ENCODE results near the gene PDS5B.

Gene PDS5B

GRCh38 chr13:32629313-32629712 lies 43.1 kb downstream of the PDS5B start:
- Histone ChIP-seq H3K27me3 (ENCODE audit: control insufficient read depth, insufficient read depth, low read length) (no peaks in the 10 kb centered on the region), H3K9ac (ENCODE audit: low read length) (no peak overlapping the region)

GRCh38 chr13:32629866-32630265 lies 43.6 kb downstream of the PDS5B start:
- no peaks in the 10 kb centered on the region for H3K36me3 ChIP-seq (ENCODE audit: control insufficient read depth, insufficient read depth, low read length)
- H3K4me1 ChIP-seq (ENCODE audit: control insufficient read depth, insufficient read depth, low read length) = no peaks in the 10 kb centered on the region
- H3K27me3 ChIP-seq (ENCODE audit: control insufficient read depth, insufficient read depth, low read length) = no peaks in the 10 kb centered on the region
- H3K27ac ChIP-seq (ENCODE audit: low read depth, low read length) = no peak overlapping the region
- H3K4me3 ChIP-seq (ENCODE audit: low read depth, low read length) = no peak overlapping the region
- H3K9ac ChIP-seq (ENCODE audit: low read length) = no peak overlapping the region
- H3K9me3 ChIP-seq (ENCODE audit: control insufficient read depth, insufficient read depth, low read depth, low read length) = no peaks in the 10 kb centered on the region

More at GRCh38 chr13:32629313-32629712, 43.1 kb downstream of the PDS5B start:
- H3K4me1 ChIP-seq (ENCODE audit: control insufficient read depth, insufficient read depth, low read length) = no peaks in the 10 kb centered on the region
- H3K27ac ChIP-seq (ENCODE audit: low read depth, low read length) = no peak overlapping the region
- H3K36me3 ChIP-seq (ENCODE audit: control insufficient read depth, insufficient read depth, low read length) = no peaks in the 10 kb centered on the region
- H3K4me3 ChIP-seq (ENCODE audit: low read depth, low read length) = no peak overlapping the region
- no peaks in the 10 kb centered on the region for H3K9me3 ChIP-seq (ENCODE audit: control insufficient read depth, insufficient read depth, low read depth, low read length)

GRCh38 chr13:32632343-32632909 lies 46.2 kb downstream of the PDS5B start:
- no peak overlapping the region for H3K4me3 ChIP-seq (ENCODE audit: low read depth, low read length)
- H3K27me3 ChIP-seq (ENCODE audit: control insufficient read depth, insufficient read depth, low read length) = no peaks in the 10 kb centered on the region
- H3K36me3 ChIP-seq (ENCODE audit: control insufficient read depth, insufficient read depth, low read length) = no peaks in the 10 kb centered on the region
- H3K9ac ChIP-seq (ENCODE audit: low read length) = no peak overlapping the region
- H3K4me1 ChIP-seq (ENCODE audit: control insufficient read depth, insufficient read depth, low read length) = no peaks in the 10 kb centered on the region
- H3K27ac ChIP-seq (ENCODE audit: low read depth, low read length) = no peak overlapping the region
- no peaks in the 10 kb centered on the region for H3K9me3 ChIP-seq (ENCODE audit: control insufficient read depth, insufficient read depth, low read depth, low read length)

GRCh38 chr13:32636711-32637110 lies 50.5 kb downstream of the PDS5B start:
- Histone ChIP-seq H3K4me1 (ENCODE audit: control insufficient read depth, insufficient read depth, low read length) (no peaks in the 10 kb centered on the region), H3K4me3 (ENCODE audit: low read depth, low read length) (no peak overlapping the region), H3K27ac (ENCODE audit: low read depth, low read length) (no peak overlapping the region), H3K9me3 (ENCODE audit: control insufficient read depth, insufficient read depth, low read depth, low read length) (no peaks in the 10 kb centered on the region), H3K9ac (ENCODE audit: low read length) (no peak overlapping the region), H3K36me3 (ENCODE audit: control insufficient read depth, insufficient read depth, low read length) (no peaks in the 10 kb centered on the region), H3K27me3 (ENCODE audit: control insufficient read depth, insufficient read depth, low read length) (no peaks in the 10 kb centered on the region)

GRCh38 chr13:32638739-32639138 lies 52.5 kb downstream of the PDS5B start:
- Histone ChIP-seq H3K9me3 (ENCODE audit: control insufficient read depth, insufficient read depth, low read depth, low read length) (no peaks in the 10 kb centered on the region), H3K27me3 (ENCODE audit: control insufficient read depth, insufficient read depth, low read length) (no peaks in the 10 kb centered on the region), H3K4me3 (ENCODE audit: low read depth, low read length) (no peak overlapping the region), H3K9ac (ENCODE audit: low read length) (no peak overlapping the region), H3K4me1 (ENCODE audit: control insufficient read depth, insufficient read depth, low read length) (peaks cover 7% of the 10 kb centered on the region), H3K36me3 (ENCODE audit: control insufficient read depth, insufficient read depth, low read length) (no peaks in the 10 kb centered on the region), H3K27ac (ENCODE audit: low read depth, low read length) (no peak overlapping the region)

- Histone ChIP-seq H3K9me3 (ENCODE audit: control insufficient read depth, insufficient read depth, low read depth, low read length) (no peaks in the 10 kb centered on the region), H3K4me3 (ENCODE audit: low read depth, low read length) (no peak overlapping the region), H3K27me3 (ENCODE audit: control insufficient read depth, insufficient read depth, low read length) (no peaks in the 10 kb centered on the region), H3K27ac (ENCODE audit: low read depth, low read length) (no peak overlapping the region), H3K9ac (ENCODE audit: low read length) (no peak overlapping the region), H3K4me1 (ENCODE audit: control insufficient read depth, insufficient read depth, low read length) (peaks cover 7% of the 10 kb centered on the region), H3K36me3 (ENCODE audit: control insufficient read depth, insufficient read depth, low read length) (no peaks in the 10 kb centered on the region)
These were observed 53.4 kb downstream of the PDS5B start for GRCh38 chr13:32639502-32640105.

GRCh38 chr13:32642316-32642715 lies 56.1 kb downstream of the PDS5B start:
- Histone ChIP-seq H3K4me3 (ENCODE audit: low read depth, low read length) (no peak overlapping the region), H3K4me1 (ENCODE audit: control insufficient read depth, insufficient read depth, low read length) (peaks cover 7% of the 10 kb centered on the region), H3K36me3 (ENCODE audit: control insufficient read depth, insufficient read depth, low read length) (no peaks in the 10 kb centered on the region), H3K27ac (ENCODE audit: low read depth, low read length) (no peak overlapping the region), H3K9me3 (ENCODE audit: control insufficient read depth, insufficient read depth, low read depth, low read length) (no peaks in the 10 kb centered on the region), H3K27me3 (ENCODE audit: control insufficient read depth, insufficient read depth, low read length) (no peaks in the 10 kb centered on the region), H3K9ac (ENCODE audit: low read length) (no peak overlapping the region)

GRCh38 chr13:32642858-32643257 lies 56.6 kb downstream of the PDS5B start:
- H3K27ac ChIP-seq (ENCODE audit: low read depth, low read length) = no peak overlapping the region

GRCh38 chr13:32645854-32646253 lies 59.6 kb downstream of the PDS5B start:
- Histone ChIP-seq H3K4me1 (ENCODE audit: control insufficient read depth, insufficient read depth, low read length) (peaks cover 12% of the 10 kb centered on the region), H3K27ac (ENCODE audit: low read depth, low read length) (no peak overlapping the region), H3K9ac (ENCODE audit: low read length) (no peak overlapping the region)

More at GRCh38 chr13:32642858-32643257, 56.6 kb downstream of the PDS5B start:
- no peak overlapping the region for H3K4me3 ChIP-seq (ENCODE audit: low read depth, low read length)
- no peaks in the 10 kb centered on the region for H3K36me3 ChIP-seq (ENCODE audit: control insufficient read depth, insufficient read depth, low read length)
- peaks cover 9% of the 10 kb centered on the region for H3K4me1 ChIP-seq (ENCODE audit: control insufficient read depth, insufficient read depth, low read length)
- no peak overlapping the region for H3K9ac ChIP-seq (ENCODE audit: low read length)
- H3K27me3 ChIP-seq (ENCODE audit: control insufficient read depth, insufficient read depth, low read length) = no peaks in the 10 kb centered on the region
- H3K9me3 ChIP-seq (ENCODE audit: control insufficient read depth, insufficient read depth, low read depth, low read length) = no peaks in the 10 kb centered on the region

GRCh38 chr13:32647926-32648325 lies 61.7 kb downstream of the PDS5B start:
- no peaks in the 10 kb centered on the region for H3K9me3 ChIP-seq (ENCODE audit: control insufficient read depth, insufficient read depth, low read depth, low read length)
- H3K36me3 ChIP-seq (ENCODE audit: control insufficient read depth, insufficient read depth, low read length) = no peaks in the 10 kb centered on the region
- no peak overlapping the region for H3K27ac ChIP-seq (ENCODE audit: low read depth, low read length)
- no peak overlapping the region for H3K4me3 ChIP-seq (ENCODE audit: low read depth, low read length)
- H3K27me3 ChIP-seq (ENCODE audit: control insufficient read depth, insufficient read depth, low read length) = no peaks in the 10 kb centered on the region
- H3K9ac ChIP-seq (ENCODE audit: low read length) = no peak overlapping the region
- peaks cover 5% of the 10 kb centered on the region; the same call in 1 of the 2 replicates for H3K4me1 ChIP-seq (ENCODE audit: control insufficient read depth, insufficient read depth, low read length)

More at GRCh38 chr13:32645854-32646253, 59.6 kb downstream of the PDS5B start:
- no peak overlapping the region for H3K4me3 ChIP-seq (ENCODE audit: low read depth, low read length)
- H3K36me3 ChIP-seq (ENCODE audit: control insufficient read depth, insufficient read depth, low read length) = no peaks in the 10 kb centered on the region
- H3K9me3 ChIP-seq (ENCODE audit: control insufficient read depth, insufficient read depth, low read depth, low read length) = no peaks in the 10 kb centered on the region
- H3K27me3 ChIP-seq (ENCODE audit: control insufficient read depth, insufficient read depth, low read length) = no peaks in the 10 kb centered on the region

GRCh38 chr13:32650705-32651311 lies 64.6 kb downstream of the PDS5B start:
- H3K4me3 ChIP-seq (ENCODE audit: low read depth, low read length) = no peak overlapping the region
- peaks cover 10% of the 10 kb centered on the region for H3K36me3 ChIP-seq (ENCODE audit: control insufficient read depth, insufficient read depth, low read length)
- peaks cover 5% of the 10 kb centered on the region; the same call in 1 of the 2 replicates for H3K9me3 ChIP-seq (ENCODE audit: control insufficient read depth, insufficient read depth, low read depth, low read length)
- H3K27ac ChIP-seq (ENCODE audit: low read depth, low read length) = no peak overlapping the region
- no peaks in the 10 kb centered on the region for H3K27me3 ChIP-seq (ENCODE audit: control insufficient read depth, insufficient read depth, low read length)
- H3K4me1 ChIP-seq (ENCODE audit: control insufficient read depth, insufficient read depth, low read length) = peaks cover 5% of the 10 kb centered on the region; the same call in 1 of the 2 replicates
- no peak overlapping the region for H3K9ac ChIP-seq (ENCODE audit: low read length)
